DMS 273 treated with DMSO at 0.1 percent for 48 hours (cell line): ENCODE data around the gene SPSB2.
"Not testable (repeated sequence)": the region's sequence is repeated elsewhere in the genome, so short reads cannot be mapped to it uniquely, and the experiment has no call there.

Source experiments
- DNase-seq: peaks from one replicate; lab custom pipeline; 2025; lab: John Stamatoyannopoulos, UW

The SPSB2 gene

DNA sequence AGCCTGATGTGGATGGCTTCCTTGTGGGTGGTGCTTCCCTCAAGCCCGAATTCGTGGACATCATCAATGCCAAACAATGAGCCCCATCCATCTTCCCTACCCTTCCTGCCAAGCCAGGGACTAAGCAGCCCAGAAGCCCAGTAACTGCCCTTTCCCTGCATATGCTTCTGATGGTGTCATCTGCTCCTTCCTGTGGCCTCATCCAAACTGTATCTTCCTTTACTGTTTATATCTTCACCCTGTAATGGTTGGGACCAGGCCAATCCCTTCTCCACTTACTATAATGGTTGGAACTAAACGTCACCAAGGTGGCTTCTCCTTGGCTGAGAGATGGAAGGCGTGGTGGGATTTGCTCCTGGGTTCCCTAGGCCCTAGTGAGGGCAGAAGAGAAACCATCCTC, 2.8 kb downstream of the SPSB2 start:
- not testable (repeated sequence) for DNase-seq

DNA sequence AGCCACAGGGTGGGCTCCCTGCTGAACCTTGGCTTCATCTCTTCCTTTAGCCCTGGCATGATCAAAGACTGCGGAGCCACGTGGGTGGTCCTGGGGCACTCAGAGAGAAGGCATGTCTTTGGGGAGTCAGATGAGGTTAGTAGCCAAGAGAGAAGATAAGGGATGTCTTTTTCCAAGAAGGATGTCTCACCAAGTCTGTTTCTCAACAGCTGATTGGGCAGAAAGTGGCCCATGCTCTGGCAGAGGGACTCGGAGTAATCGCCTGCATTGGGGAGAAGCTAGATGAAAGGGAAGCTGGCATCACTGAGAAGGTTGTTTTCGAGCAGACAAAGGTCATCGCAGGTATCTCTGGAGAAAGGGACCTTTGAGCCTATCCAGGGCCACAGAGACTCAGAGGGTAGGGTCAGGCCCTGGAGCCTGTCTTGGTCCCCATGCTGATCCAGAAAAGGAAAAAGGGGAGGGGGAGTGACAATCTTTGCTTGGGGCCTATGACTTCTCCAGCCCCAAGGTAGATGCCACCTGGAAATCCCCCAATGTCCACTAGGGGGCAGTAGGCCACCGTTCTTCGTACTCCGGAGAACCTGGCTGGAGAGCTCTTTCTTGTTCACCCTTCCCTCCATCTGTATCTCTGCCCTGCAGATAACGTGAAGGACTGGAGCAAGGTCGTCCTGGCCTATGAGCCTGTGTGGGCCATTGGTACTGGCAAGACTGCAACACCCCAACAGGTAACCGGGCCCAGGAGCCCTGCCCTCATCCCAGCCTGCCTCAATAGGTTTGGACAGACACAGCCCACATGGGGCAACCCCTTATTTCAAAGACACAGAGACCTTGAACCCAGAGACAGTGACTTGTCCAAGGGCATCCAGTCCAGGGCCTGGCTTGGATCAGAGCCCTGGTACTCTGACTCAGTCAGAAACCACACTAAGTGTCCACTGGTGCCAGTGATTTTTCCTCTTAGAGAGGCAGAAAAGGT, 3.8 kb downstream of the SPSB2 start:
- no peak for DNase-seq

DNA sequence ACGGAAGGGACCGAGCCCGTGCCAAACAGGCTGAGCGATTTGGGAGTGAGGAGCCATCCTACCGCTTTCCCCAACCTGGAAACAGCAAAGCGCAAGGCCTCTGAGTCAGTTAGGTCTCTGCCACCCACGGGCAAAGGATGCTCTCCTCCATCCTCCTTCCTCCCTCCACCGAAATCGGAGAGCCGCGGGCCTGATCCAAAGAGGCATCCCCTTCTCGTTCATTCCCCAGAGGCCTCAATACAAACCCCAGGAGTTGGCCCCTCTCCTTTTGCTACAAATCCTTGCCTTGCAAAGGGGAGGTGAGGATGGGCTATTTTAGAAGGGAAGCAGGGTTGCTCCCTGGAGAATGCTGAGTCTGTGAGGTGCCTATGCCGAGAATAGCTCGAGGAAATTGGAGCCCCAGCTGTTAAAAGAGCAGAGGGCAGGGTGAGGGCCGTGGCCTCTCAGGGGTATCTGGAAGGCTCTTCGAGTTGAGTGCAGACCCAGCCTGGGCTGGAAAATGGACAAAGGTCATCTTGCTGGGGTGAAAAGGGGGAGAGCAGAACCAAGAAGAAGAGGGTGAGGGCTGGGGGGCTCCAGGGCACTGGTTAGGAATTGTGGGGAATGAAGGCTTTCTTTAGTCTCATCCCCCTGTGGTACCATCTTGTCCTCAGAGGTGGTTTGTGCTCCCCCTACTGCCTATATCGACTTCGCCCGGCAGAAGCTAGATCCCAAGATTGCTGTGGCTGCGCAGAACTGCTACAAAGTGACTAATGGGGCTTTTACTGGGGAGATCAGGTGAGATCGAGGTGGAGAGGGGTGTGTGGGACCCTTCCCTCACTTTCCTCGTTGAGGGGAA, 4.7 kb downstream of the SPSB2 start:
- no peak for DNase-seq

DNA sequence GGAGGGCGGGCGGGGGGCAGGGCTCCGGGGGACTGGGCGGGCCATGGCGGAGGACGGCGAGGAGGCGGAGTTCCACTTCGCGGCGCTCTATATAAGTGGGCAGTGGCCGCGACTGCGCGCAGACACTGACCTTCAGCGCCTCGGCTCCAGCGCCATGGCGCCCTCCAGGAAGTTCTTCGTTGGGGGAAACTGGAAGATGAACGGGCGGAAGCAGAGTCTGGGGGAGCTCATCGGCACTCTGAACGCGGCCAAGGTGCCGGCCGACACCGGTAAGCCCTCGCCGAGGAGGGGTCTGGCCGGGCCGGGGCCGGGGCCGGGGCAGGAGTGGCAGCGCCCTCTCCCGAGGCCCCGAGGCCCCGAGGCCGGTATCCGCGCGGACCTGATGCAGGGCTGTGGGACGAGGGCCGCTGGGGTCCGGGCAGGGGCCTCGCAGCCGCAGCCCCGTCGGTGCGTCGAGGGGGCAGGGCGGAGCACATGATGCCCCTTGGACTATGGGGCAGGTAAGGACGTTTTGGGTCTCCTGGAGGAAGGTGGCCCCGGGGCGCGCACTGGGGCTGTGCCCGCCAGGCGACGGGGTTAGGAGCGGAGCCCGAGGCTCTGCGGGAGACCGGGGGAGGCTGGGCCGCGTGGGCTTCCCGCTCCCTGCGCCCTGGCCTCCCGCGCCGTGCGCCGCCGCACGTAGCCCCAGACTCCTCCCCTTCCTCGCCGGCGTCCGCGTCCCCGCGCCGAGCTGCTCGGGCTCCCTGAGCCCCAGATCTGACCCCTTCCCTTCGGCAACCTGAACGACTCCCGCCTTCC, 5.5 kb downstream of the SPSB2 start, which contains the start of gene TPI1:
TSS of gene TPI1 (plus strand) at position 119 of the 798 bp plus-strand sequence. CDS start at position 155, 36 bp downstream.
- DNase-seq: no peak

DNA sequence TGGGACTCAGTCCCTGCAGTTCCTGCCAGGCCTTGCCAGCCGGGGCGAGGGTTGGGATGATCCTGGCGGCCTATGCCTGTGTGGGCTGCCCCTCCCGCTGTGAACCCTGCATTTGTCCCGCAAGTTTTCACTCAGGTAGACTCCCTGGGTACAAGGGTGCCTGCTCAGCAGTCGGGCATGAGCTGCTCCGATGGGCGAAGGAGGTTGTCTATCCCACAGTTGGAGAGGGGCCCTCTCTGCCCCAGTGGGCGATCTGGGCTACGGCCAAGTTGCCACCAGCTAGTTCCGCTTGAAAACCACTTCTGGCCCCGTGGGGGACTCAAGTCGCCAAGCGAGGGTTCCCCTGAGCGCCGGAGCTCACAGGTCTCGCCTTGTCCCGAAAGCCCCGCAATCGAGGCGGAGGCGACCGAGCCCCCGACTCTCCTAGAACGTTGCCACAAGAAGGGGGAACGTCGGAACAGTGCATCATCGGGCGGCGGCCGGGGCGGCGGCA, 6.1 kb downstream of the SPSB2 start:
- DNase-seq: no peak

DNA sequence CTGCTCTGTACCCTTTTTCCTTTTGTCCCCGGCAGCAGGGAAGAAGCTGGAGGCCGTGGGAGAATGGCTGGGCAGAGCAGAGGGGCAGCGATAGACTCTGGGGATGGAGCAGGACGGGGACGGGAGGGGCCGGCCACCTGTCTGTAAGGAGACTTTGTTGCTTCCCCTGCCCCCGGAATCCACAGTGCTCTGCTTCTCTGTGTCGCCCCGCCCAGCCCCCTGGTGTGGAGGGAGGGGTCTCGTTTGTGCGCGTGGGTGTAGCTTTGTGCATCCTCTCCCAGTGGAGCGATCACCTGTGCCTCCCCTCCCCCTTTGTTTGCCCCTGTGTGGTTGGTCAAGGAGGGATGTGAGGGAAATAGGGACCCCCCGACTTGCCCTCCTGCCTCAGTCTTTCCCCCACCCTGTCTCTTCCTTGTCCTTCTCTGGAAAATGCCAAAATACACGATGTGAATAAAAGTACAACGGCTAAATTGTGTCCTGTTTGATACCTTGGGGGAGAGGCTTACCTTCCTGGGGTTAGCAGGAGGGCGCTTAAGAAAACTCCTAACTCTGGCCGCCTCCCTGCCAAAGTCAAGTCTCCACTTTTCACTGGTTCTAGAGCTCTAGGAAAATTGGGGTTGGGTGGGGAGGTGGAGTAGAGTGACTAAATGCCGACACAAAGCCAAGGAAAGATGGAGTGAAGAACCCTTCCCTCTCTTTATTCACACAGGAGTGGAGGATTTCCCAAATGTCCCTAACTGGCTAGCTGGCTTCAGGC, 6.8 kb downstream of the SPSB2 start:
- no peak for DNase-seq

DNA sequence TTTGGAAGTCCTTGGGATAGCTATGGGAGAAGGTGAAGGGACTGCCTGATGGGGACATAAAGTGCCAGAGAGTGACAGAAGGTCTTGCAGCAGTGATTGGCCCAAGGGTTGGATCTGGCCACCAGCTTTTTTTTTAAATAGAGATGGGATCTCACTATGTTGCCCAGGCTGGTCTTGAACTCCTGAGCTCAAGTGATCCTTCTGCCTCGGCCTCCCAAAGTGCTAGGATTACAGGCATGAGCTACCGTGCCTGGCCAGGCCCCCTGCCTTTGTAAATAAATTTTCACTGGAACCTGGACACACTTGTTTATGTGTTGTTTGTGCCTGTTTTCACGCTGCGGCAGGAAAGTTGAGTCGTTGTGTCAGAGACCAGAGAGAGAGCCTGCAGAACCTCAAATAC, 7.8 kb downstream of the SPSB2 start:
- not testable (repeated sequence) for DNase-seq

DNA sequence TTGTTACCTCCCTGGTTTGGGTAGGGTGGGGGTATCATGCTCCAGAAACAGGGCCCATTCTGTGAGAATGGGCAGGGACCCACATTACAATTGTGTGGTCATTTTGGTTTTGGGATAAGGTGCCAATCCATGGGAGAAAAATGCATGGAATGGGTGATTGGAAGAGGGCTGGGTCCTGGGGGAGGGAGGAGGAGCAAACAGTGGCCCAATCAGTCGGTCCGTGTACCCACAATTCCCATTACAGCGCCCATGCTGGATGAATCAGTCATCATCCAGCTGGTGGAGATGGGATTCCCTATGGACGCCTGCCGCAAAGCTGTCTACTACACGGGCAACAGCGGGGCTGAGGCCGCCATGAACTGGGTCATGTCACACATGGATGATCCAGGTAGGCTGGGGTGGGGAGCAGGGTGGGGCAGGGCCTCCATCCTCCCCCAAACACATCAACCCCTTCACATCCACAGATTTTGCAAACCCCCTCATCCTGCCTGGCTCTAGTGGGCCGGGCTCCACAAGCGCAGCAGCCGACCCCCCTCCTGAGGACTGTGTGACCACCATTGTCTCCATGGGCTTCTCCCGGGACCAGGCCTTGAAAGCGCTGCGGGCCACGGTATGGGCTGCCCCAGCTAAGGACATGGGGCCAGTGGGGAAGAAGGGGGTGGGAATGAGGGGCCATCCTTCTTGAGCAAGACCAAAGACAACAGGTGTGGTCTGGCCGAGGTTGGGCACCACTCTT, 9.3 kb downstream of the SPSB2 start:
- DNase-seq: no peak

DNA sequence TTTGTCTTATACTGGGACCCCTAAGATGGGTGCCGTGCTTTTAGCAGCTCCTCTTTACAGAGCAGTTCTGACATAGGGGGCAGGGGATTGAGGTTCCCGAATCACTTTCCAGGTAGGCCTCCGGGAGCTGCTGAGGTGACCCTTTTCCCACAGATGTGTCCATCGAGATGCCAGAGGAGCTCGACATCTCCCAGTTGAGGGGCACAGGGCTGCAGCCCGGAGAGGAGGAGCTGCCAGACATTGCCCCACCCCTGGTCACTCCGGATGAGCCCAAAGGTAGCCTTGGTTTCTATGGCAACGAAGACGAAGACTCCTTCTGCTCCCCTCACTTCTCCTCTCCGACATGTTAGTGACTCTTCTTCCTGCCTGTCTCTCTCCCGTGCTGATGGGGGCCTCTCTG, 10.1 kb downstream of the SPSB2 start:
- no peak for DNase-seq

DNA sequence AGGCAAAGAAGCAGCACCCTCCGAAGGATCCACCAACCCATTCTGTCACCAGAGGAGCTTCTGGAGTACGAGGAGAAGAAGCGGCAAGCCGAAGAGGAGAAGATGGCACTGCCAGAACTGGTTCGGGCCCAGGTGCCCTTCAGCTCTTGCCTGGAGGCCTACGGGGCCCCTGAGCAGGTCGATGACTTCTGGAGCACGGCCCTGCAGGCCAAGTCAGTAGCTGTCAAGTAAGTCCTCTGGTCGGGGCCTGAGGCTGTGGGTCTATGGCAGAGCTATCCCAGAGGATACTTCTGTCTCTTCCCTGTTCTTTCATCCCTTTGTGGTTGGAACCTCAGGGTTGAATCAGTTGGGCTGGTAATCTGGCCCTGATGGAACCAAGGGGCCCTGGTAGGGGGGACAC, 11.7 kb downstream of the SPSB2 start:
- no peak for DNase-seq

DNA sequence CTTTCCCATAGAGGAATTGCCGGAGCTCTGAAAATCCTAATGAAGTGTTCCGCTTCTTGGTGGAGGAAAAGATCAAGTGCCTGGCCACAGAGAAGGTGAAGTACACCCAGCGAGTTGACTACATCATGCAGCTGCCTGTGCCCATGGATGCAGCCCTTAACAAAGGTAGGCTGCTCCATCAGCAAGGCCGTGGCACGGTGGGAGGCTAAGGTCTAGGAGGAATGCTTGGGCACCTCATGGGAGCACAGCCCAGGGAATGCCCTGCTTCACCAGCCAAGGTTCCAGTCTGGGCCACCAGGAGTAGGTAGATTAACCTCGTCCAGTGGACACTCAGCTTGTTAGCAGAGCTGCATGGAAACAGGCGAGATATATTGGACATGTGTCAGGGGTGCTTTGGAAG, 12.2 kb downstream of the SPSB2 start:
- no peak for DNase-seq

DNA sequence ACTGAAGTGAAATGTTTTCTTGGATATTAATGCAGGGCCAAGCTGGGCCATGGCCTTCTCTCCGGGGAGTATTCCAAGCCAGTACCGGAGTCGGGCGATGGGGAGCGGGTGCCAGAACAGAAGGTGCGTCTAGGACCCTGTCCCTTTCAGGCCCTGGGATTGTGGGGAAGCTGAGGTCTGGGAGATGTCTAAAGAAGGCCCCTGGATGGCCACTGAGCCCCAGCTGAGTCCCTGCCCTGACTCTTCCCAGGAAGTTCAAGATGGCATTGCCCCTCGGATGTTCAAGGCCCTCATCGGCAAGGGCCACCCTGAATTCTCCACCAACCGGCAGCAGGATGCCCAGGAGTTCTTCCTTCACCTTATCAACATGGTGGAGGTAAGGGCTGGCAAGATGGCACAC, 13.0 kb downstream of the SPSB2 start:
- DNase-seq: no peak

DNA sequence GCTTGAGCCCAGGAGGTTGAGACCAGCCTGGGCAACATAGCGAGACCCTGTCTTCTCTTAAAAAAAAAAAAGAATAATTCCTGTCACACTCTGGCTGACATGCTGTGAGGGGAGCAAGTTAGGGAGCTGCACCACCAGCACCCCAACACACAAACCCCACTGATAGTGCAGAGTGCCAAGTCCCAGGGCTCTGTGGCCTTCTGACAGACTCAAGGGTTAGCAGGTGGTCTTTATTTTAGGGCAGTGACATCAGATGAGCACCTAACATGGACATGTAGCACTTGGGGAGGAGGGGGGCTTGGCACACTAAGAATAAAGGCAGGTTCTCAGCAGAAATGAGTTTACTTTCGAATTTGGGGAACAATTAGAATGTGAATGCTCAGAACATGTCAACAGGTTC, 14.3 kb downstream of the SPSB2 start:
- no peak for DNase-seq

DNA sequence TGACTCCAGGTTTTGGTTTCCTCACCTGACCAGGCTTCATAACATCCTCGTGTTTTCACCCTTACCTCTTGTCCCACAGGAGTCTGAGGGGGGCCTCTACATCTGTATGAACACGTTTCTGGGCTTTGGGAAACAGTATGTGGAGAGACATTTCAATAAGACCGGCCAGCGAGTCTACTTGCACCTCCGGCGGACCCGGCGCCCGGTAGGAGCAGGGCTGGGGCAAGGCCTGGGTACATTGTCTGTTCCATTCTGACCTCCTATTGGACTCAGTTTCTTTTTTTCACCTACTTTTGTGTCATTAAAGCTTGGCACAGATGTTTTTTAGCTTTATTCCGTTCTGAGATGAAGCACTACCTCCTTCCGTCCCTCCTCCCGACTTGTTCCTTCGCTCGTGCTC, 17.8 kb downstream of the SPSB2 start:
- DNase-seq: no peak

DNA sequence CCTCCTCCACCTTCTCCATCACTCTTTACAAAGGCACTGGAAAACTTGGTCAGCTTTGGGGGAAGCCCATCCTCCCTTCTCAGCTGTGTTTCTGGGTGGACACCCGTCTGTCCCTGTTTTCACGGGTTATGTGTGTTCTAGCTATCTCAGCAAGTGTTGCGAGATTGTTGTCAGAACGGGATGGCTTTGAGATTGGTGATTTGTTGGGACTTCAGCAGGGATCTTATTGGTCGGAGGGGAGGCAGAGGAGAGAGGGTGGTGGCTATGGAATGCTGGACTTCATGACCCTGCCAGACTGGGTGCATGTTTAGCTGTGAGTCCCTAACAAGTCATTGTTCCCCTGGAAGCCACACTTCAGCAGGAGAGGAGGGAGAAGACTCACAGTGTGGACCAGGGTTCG, 19.1 kb downstream of the SPSB2 start:
- DNase-seq: no peak

DNA sequence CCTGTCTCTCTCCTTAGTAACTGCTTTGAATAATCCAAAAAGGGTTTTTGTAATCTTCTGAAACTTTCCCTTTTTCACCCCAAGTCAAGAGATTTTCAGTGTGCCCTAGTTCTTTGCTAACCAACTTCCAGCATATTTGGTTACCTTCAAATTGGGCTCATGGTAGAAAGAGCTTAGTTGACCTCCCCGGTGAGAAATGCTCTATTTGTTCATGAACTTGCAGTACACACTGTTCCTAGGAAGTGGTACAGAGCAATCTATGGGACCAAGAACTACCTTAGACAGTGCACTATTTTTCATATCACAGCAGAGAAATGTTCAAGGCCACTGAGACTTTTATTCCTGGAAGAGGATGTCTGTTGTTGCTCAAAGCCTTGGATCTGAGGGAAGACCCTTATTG, 19.5 kb downstream of the SPSB2 start:
- no peak for DNase-seq

DNA sequence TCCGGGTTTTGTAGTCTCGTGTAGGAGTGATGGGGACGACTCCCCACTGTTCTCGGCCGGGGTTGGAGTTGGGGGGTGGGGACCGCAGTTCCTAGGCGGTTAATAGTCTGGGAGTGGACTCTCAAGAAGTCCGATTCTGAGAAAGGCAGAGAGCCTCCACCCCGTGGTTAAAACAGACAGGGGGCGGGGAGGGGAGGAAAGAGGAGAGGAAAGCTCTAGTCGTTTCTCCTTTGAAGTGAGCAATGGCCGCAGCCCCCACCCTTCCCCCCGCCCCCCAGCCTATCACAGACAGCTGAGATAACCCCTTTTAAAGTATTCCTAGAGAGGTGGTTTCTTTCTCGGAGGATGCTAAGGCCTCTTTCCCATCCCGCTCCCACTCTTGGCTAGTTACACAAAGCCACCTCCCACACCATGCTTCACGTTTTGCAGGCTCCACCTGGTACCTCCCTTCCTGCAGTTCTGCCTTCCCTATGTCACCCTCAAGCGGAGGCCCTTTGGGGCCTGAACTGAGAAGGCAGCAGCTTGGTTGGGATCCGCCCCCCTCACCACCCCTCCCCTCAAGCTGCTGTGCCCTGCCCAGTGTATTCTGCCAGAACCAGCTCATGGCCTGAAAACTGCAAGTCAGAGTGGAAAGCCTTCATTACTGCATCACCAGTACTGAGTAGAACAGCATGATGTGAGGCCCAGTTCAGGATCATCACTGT, 20.3 kb downstream of the SPSB2 start:
- DNase-seq: peak; percentile 32

DNA sequence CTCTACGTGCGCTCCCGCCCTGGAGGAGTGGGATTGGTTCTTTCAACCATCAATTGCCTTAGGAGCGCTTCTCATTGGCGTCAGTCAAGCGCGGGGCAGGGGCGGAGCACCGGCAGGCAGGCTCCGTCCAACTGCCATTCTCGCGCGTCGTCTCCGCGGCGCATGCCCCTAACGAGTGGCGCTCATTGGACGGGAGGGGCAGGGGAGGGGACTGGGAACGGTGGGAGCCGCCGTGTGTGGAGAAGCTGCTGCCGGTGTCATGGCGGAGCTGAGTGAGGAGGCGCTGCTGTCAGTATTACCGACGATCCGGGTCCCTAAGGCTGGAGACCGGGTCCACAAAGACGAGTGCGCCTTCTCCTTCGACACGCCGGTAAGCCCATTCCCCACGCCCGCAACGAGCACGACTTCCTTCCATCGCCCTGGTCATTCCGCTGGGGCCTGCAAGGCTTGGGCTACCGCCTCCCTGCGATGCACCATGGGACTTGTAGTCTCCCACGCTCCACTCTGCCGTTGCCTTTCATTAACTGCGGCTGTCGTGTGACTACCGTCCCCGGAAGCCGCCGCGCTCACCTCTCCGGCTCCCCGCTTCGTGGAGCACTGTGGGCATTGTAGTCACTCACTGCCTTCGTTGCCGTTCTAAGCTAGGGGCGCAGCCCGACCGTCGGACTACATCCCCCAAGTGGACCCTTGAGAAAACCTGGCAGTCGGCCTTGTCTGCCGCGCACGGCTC, 21.0 kb downstream of the SPSB2 start, which contains the start of gene USP5:
TSS of gene USP5 (plus strand) at position 230 of the 730 bp plus-strand sequence. CDS start at position 260, 30 bp downstream.
- DNase-seq: peak; percentile 93
